Trophoblast cell (in vitro differentiated cells and primary cell): ENCODE results near the gene CACNA2D1.

Source experiments
- DNase-seq, 2 donors: peaks; one replicate each; pipeline ENCODE4 v3.0.0-alpha.2; 2016
- H2AFZ ChIP-seq: 2 replicates; pipeline ENCODE4 v1.6.1; 2013; ENCODE audit warnings: low read length, moderate library complexity, mild to moderate bottlenecking; ENCODE audit not compliant: insufficient read depth, poor library complexity
- H2AK5ac ChIP-seq: 2 replicates; pipeline ENCODE4 v1.6.1; 2013; ENCODE audit warnings: mild to moderate bottlenecking, low read length
- H2BK120ac ChIP-seq: 2 replicates; pipeline ENCODE4 v1.6.1; 2013; ENCODE audit warnings: low read length, mild to moderate bottlenecking, moderate library complexity; ENCODE audit not compliant: insufficient read depth, poor library complexity
- H2BK12ac ChIP-seq: 2 replicates; pipeline ENCODE4 v1.6.1; 2013; ENCODE audit warnings: mild to moderate bottlenecking, low read length, moderate library complexity
- H2BK5ac ChIP-seq: 2 replicates; pipeline ENCODE4 v1.6.1; 2013; ENCODE audit warnings: low read length, low read depth, moderate library complexity, mild to moderate bottlenecking; ENCODE audit not compliant: poor library complexity
- H3K14ac ChIP-seq: 2 replicates; pipeline ENCODE4 v1.6.1; 2013; ENCODE audit warnings: mild to moderate bottlenecking, low read length
- H3K18ac ChIP-seq: 2 replicates; pipeline ENCODE4 v1.6.1; 2013; ENCODE audit warnings: mild to moderate bottlenecking, low read length
- H3K23ac ChIP-seq: 2 replicates; pipeline ENCODE4 v1.6.1; 2013; ENCODE audit warnings: low read length
- H3K27ac ChIP-seq: 2 replicates; pipeline ENCODE4 v1.5.1; 2013; ENCODE audit warnings: low read depth, mild to moderate bottlenecking, inconsistent platforms, low read length, moderate library complexity
- H3K27me3 ChIP-seq: 2 replicates; pipeline ENCODE4 v1.6.1; 2013; ENCODE audit warnings: inconsistent platforms, mild to moderate bottlenecking, low read length, moderate library complexity; ENCODE audit not compliant: insufficient read depth
- H3K36me3 ChIP-seq, 2 experiments: 1 replicate in 1 of 2; 2 replicates in 1 of 2; pipeline ENCODE4 v1.6.1; 2013; ENCODE audit warnings: low read length in 2 of 2, mild to moderate bottlenecking in 2 of 2, moderate library complexity in 1 of 2; ENCODE audit not compliant: insufficient read depth in 2 of 2, control insufficient read depth in 1 of 2
- H3K4ac ChIP-seq: 2 replicates; pipeline ENCODE4 v1.6.1; 2013; ENCODE audit warnings: low read depth, mild to moderate bottlenecking, low read length, moderate library complexity
- H3K4me1 ChIP-seq, 2 experiments: 1 replicate in 1 of 2; 2 replicates in 1 of 2; pipeline ENCODE4 v1.6.1; 2013; ENCODE audit warnings: low read length in 2 of 2, mild to moderate bottlenecking in 2 of 2, moderate library complexity in 1 of 2; ENCODE audit not compliant: insufficient read depth in 2 of 2, control insufficient read depth in 1 of 2
- H3K4me2 ChIP-seq: 2 replicates; pipeline ENCODE4 v1.6.1; 2013; ENCODE audit warnings: inconsistent platforms, mild to moderate bottlenecking, low read length, moderate library complexity
- H3K4me3 ChIP-seq: 2 replicates; pipeline ENCODE4 v1.5.1; 2013; ENCODE audit warnings: mild to moderate bottlenecking, low read depth, low read length, inconsistent platforms
- H3K79me1 ChIP-seq: one replicate; pipeline ENCODE4 v1.6.1; 2013; ENCODE audit warnings: low read length
- H3K79me2 ChIP-seq: 2 replicates; pipeline ENCODE4 v1.6.1; 2013; ENCODE audit warnings: low read length, mild to moderate bottlenecking; ENCODE audit not compliant: control insufficient read depth, insufficient read depth, poor library complexity
- H3K9ac ChIP-seq: 2 replicates; pipeline ENCODE4 v1.6.1; 2013; ENCODE audit warnings: mild to moderate bottlenecking, low read length
- H3K9me3 ChIP-seq: 2 replicates; pipeline ENCODE4 v1.6.1; 2013; ENCODE audit warnings: low read depth, mild to moderate bottlenecking, control low read depth, inconsistent platforms, low read length; ENCODE audit not compliant: insufficient read depth
- H4K12ac ChIP-seq: 2 replicates; pipeline ENCODE4 v1.6.1; 2013; ENCODE audit warnings: low read depth, mild to moderate bottlenecking, low read length, moderate library complexity
- H4K8ac ChIP-seq: 2 replicates; pipeline ENCODE4 v1.6.1; 2013; ENCODE audit warnings: low read depth, mild to moderate bottlenecking, low read length, moderate library complexity
- H4K91ac ChIP-seq: one replicate; pipeline ENCODE4 v1.6.1; 2013; ENCODE audit warnings: low read depth, mild to moderate bottlenecking, low read length, moderate library complexity
- WGBS: extraction: QIAGEN DNeasy Blood & Tissue Kit; methylation state at CpG from one replicate; pipeline ENCODE4 v1.1.7; 2013; ENCODE audit warnings: missing lambda C conversion rate; ENCODE audit not compliant: insufficient read length, insufficient coverage; ENCODE audit errors: extremely low coverage; 5-methylcytosine and 5-hydroxymethylcytosine counted together

The CACNA2D1 gene

DNA sequence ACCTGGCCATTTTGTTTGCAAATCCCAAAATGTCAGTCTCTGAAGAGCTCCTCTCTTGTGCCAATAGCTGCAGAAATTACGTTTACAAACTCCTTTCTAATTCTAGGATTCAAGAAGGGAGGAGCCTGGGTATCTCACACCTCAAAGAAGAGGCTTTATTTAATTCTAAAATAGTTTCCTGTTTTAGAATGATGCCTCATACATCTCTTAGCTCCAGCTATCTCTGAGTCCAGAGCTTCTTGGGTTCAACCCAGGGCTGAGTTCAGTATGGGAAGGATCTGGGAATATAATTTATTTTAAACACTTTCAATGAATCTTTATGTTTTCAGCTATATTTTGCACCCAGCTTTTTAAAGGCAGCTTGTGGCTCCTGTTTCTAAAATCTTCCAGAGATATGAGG is 150.1 kb downstream of the CACNA2D1 start:
- no peak overlapping the region for H3K27ac ChIP-seq
- H4K8ac ChIP-seq: no peak overlapping the region
- WGBS: no CpG with 5 or more reads among the region's 1 CpG
- no peaks in the 10 kb centered on the region for H3K27me3 ChIP-seq
- no peaks in the 10 kb centered on the region for H3K36me3 ChIP-seq
- H2BK12ac ChIP-seq: no peak overlapping the region
- H3K4me2 ChIP-seq: no peak overlapping the region
- H3K79me2 ChIP-seq: no peaks in the 10 kb centered on the region
- no peak overlapping the region for H3K4ac ChIP-seq
- no peaks in the 10 kb centered on the region for H3K9me3 ChIP-seq
- no peaks in the 10 kb centered on the region for H3K4me1 ChIP-seq
- H3K4me3 ChIP-seq: no peak overlapping the region
- no peak overlapping the region for H4K12ac ChIP-seq
- no peak overlapping the region for H2BK5ac ChIP-seq
- no peak overlapping the region for H3K23ac ChIP-seq
- no peak overlapping the region for H2AFZ ChIP-seq
- no peak overlapping the region for H2BK120ac ChIP-seq
- no peak overlapping the region for H3K14ac ChIP-seq
- H2AK5ac ChIP-seq: no peak overlapping the region
- no peak for DNase-seq
- no peak overlapping the region for H3K9ac ChIP-seq
- no peaks in the 10 kb centered on the region for H3K79me1 ChIP-seq
- H4K91ac ChIP-seq: no peak overlapping the region
- H3K18ac ChIP-seq: no peak overlapping the region

DNA sequence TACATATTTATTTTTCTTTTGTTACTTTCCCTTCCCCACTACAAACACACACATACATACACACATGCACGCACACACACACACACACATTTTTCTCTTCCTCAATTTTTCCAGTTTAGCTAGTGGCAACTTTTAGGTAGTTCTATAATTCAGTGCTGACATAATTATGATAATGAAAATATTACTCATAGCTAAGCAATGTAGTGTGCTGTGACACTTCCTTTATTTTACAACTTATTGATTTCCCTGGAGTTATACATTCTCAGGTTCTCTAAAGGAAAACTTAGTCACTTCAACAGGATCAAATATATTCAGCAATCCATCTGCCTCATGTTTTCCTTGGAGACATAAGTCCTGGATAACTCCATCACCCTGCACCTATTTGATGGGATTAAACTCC is 151.6 kb downstream of the CACNA2D1 start:
- Histone ChIP-seq H3K27me3 (no peaks in the 10 kb centered on the region), H3K4me1 (no peaks in the 10 kb centered on the region), H3K14ac (no peak overlapping the region), H3K9me3 (no peaks in the 10 kb centered on the region), H4K91ac (no peak overlapping the region), H2BK5ac (no peak overlapping the region), H3K4me2 (no peak overlapping the region), H3K23ac (no peak overlapping the region), H3K18ac (no peak overlapping the region), H2AFZ (no peak overlapping the region), H3K27ac (no peak overlapping the region), H3K4ac (no peak overlapping the region), H4K8ac (no peak overlapping the region), H3K79me2 (no peaks in the 10 kb centered on the region), H3K36me3 (no peaks in the 10 kb centered on the region), H2BK12ac (no peak overlapping the region), H2AK5ac (no peak overlapping the region), H3K9ac (no peak overlapping the region), H2BK120ac (no peak overlapping the region), H3K4me3 (no peak overlapping the region), H4K12ac (no peak overlapping the region), H3K79me1 (no peaks in the 10 kb centered on the region)
- 100% methylated on average over 1 of the region's 1 CpG for WGBS
- DNase-seq: no peak

DNA sequence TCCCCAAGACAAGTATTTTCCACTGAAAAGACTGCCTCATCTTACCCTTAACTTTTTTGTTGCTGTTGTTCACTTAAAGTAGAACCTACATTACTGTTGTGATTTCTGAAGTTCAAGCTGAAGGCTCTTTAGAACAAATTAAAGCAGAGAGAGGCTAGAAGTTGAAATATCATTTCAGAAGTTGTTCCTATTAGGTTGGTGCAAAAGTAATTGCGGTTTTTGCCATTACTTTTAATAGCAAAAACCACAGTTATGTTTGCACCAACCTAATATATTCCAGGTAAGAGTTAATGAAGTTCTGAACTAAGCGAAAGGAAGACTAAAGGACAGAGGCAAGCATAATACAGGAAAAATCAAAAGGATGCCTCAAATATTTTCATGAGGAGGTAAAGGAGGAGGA is 153.7 kb downstream of the CACNA2D1 start:
- no peak overlapping the region for H4K8ac ChIP-seq
- H4K12ac ChIP-seq: no peak overlapping the region
- no peak overlapping the region for H3K27ac ChIP-seq
- no peak overlapping the region for H3K4ac ChIP-seq
- no CpG with 5 or more reads among the region's 2 CpGs for WGBS
- no peak overlapping the region for H2BK12ac ChIP-seq
- H3K18ac ChIP-seq: no peak overlapping the region
- no peak overlapping the region for H3K14ac ChIP-seq
- no peak overlapping the region for H2AK5ac ChIP-seq
- no peak overlapping the region for H3K4me3 ChIP-seq
- no peak overlapping the region for H4K91ac ChIP-seq
- no peaks in the 10 kb centered on the region for H3K79me1 ChIP-seq
- no peak for DNase-seq
- no peak overlapping the region for H3K23ac ChIP-seq
- no peak overlapping the region for H2AFZ ChIP-seq
- H3K79me2 ChIP-seq: no peaks in the 10 kb centered on the region
- no peaks in the 10 kb centered on the region for H3K27me3 ChIP-seq
- H2BK5ac ChIP-seq: no peak overlapping the region
- H3K4me2 ChIP-seq: no peak overlapping the region
- no peak overlapping the region for H2BK120ac ChIP-seq
- no peak overlapping the region for H3K9ac ChIP-seq
- H3K36me3 ChIP-seq: no peaks in the 10 kb centered on the region
- no peaks in the 10 kb centered on the region for H3K4me1 ChIP-seq
- H3K9me3 ChIP-seq: no peaks in the 10 kb centered on the region

DNA sequence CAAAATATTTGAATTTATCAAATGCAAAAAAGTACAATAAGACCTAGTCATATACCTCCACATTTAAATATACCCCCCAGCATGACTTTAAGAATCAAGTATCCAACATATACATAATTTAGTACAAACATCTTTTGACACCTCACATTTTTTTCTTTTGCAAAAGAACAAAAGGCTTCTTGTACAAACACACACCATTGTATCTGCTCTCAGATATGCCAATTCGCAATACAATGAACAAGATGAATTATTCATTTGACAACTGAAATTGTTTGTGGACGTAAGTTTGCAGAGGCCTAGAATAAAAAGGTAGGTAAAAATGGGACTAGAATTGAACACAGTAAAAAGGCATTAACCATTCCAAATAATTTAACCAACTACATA is 154.4 kb downstream of the CACNA2D1 start:
- no peak overlapping the region for H3K9ac ChIP-seq
- H4K91ac ChIP-seq: no peak overlapping the region
- no peak overlapping the region for H3K14ac ChIP-seq
- no peak overlapping the region for H2AK5ac ChIP-seq
- H2BK120ac ChIP-seq: no peak overlapping the region
- H3K9me3 ChIP-seq: no peaks in the 10 kb centered on the region
- no peaks in the 10 kb centered on the region for H3K79me1 ChIP-seq
- H3K27ac ChIP-seq: no peak overlapping the region
- WGBS: no CpG with 5 or more reads among the region's 2 CpGs
- no peak overlapping the region for H4K12ac ChIP-seq
- no peak overlapping the region for H3K18ac ChIP-seq
- no peak overlapping the region for H2AFZ ChIP-seq
- no peaks in the 10 kb centered on the region for H3K4me1 ChIP-seq
- H3K4me2 ChIP-seq: no peak overlapping the region
- no peak overlapping the region for H3K23ac ChIP-seq
- no peak overlapping the region for H2BK5ac ChIP-seq
- H3K79me2 ChIP-seq: no peaks in the 10 kb centered on the region
- H3K4ac ChIP-seq: no peak overlapping the region
- no peaks in the 10 kb centered on the region for H3K36me3 ChIP-seq
- no peaks in the 10 kb centered on the region for H3K27me3 ChIP-seq
- no peak overlapping the region for H4K8ac ChIP-seq
- H3K4me3 ChIP-seq: no peak overlapping the region
- H2BK12ac ChIP-seq: no peak overlapping the region
- no peak for DNase-seq

DNA sequence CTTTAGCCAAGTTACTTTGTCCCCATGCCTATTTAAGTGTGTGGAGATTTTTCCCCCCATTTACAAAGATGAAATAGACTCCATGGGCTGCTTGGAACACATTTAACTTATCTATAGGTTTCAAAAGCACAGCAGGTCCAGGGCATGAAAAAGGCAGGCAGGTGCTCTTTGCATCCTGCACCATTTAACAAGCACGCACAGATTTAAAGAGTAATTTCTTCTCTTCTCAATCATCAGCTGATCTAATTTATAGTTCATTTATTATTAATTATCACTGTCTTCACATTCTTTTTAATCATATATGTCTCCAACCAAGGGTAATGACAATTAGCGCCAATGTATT is 156.8 kb downstream of the CACNA2D1 start:
- Histone ChIP-seq H3K4ac (no peak overlapping the region), H3K27ac (no peak overlapping the region), H3K9me3 (no peaks in the 10 kb centered on the region), H3K36me3 (no peaks in the 10 kb centered on the region), H4K12ac (no peak overlapping the region), H4K8ac (no peak overlapping the region), H2BK12ac (no peak overlapping the region), H3K9ac (no peak overlapping the region), H3K18ac (no peak overlapping the region), H3K79me2 (no peaks in the 10 kb centered on the region), H4K91ac (no peak overlapping the region), H2BK120ac (no peak overlapping the region), H3K4me1 (no peaks in the 10 kb centered on the region), H3K14ac (no peak overlapping the region), H2AK5ac (no peak overlapping the region), H2BK5ac (no peak overlapping the region), H3K79me1 (no peaks in the 10 kb centered on the region), H3K23ac (no peak overlapping the region), H2AFZ (no peak overlapping the region), H3K4me2 (no peak overlapping the region), H3K4me3 (no peak overlapping the region), H3K27me3 (no peaks in the 10 kb centered on the region)
- no peak for DNase-seq
- WGBS: no CpG with 5 or more reads among the region's 2 CpGs
